Tibial artery (tissue), 4 donors: ENCODE results near the gene ARRB1.

Source experiments
- DNase-seq, 2 donors: peaks; one replicate each; pipeline ENCODE4 v3.0.0-alpha.2; 2019
- H3K27ac ChIP-seq, 2 donors: fragments of 200-600 bp; sonication (generic) in 1 of 2; 1 replicate in 1 of 2; 2 replicates in 1 of 2; pipeline ENCODE4 v1.5.1; 2018 to 2019; ENCODE audit warnings: mild to moderate bottlenecking in 1 of 2
- H3K27me3 ChIP-seq, 2 donors: fragments of 200-600 bp; sonication (generic) in 1 of 2; one replicate each; pipeline versions ENCODE4 v1.5.1 to v1.6.0; 2016 to 2019
- H3K36me3 ChIP-seq, 3 donors: fragments of 200-600 bp; sonication (generic) in 2 of 3; one replicate each; pipeline ENCODE4 v1.5.1; 2016 to 2019; ENCODE audit warnings: mild to moderate bottlenecking in 2 of 3
- H3K4me1 ChIP-seq, 4 donors: fragments of 200-600 bp; sonication (generic) in 2 of 4; 1 replicate in 3 of 4; 2 replicates in 1 of 4; pipeline ENCODE4 v1.5.1; 2016 to 2019
- H3K4me3 ChIP-seq, 2 donors: fragments of 200-600 bp; sonication (generic) in 1 of 2; 1 replicate in 1 of 2; 2 replicates in 1 of 2; pipeline ENCODE4 v1.5.1; 2018 to 2019; ENCODE audit warnings: mild to moderate bottlenecking in 2 of 2
- H3K9me3 ChIP-seq, 3 donors: fragments of 200-600 bp; sonication (generic) in 1 of 3; one replicate each; pipeline ENCODE4 v1.5.1; 2016 to 2019
- intact Hi-C: fragments of 100-400 bp; cut with DNase I; formaldehyde crosslinking; loops from one replicate; pipeline ENCODE4 v1.15.0; 2023; ENCODE audit warnings: low total_unique reads
- TF ChIP-seq, protein P1 (sequence below), 2 experiments: fragments of 200-600 bp in 1 of 2; fragments of 450-650 bp in 1 of 2; IDR thresholded peaks; one replicate each; pipeline ENCODE4 v1.5.1; 2017 to 2019; ENCODE audit warnings: antibody characterized with exemption in 2 of 2, mild to moderate bottlenecking in 1 of 2, moderate library complexity in 1 of 2

ARRB1 gene

DNA sequence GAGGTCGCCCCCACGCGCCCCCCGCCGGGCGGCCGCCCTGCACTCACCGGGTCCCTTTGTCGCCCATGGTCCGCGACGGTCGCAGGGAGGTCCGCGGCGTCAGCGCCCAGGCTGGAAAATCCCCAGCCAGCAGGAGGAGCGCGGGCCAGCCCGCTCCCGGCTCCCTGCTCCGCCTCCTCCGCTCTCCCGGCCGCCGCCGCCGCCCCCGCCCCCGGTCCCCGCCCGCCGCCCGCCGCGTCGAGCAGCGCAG is at the start of gene ARRB1:
ARRB1 (minus strand) TSS at position 121 of the 250 bp plus-strand sequence; CDS start at position 67, 54 bp downstream.
- TF ChIP-seq, protein P1, sequence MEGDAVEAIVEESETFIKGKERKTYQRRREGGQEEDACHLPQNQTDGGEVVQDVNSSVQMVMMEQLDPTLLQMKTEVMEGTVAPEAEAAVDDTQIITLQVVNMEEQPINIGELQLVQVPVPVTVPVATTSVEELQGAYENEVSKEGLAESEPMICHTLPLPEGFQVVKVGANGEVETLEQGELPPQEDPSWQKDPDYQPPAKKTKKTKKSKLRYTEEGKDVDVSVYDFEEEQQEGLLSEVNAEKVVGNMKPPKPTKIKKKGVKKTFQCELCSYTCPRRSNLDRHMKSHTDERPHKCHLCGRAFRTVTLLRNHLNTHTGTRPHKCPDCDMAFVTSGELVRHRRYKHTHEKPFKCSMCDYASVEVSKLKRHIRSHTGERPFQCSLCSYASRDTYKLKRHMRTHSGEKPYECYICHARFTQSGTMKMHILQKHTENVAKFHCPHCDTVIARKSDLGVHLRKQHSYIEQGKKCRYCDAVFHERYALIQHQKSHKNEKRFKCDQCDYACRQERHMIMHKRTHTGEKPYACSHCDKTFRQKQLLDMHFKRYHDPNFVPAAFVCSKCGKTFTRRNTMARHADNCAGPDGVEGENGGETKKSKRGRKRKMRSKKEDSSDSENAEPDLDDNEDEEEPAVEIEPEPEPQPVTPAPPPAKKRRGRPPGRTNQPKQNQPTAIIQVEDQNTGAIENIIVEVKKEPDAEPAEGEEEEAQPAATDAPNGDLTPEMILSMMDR (IDR thresholded peaks at IDR 0.05), result no peak
- Histone ChIP-seq H3K27ac (peak within 1 kb of the TSS; percentile 60 to 65), H3K9me3 (no peaks in the 10 kb centered on the region), H3K4me1 (peaks cover 0 to 57% (median 34%) of the 10 kb centered on the region in 4 donors), H3K36me3 (no peaks in the 10 kb centered on the region), H3K27me3 (no peaks in the 10 kb centered on the region), H3K4me3 (peak within 1 kb of the TSS; percentile 54 to 63)
- peak in 1 of 2 donors; percentile 76 for DNase-seq
- intact Hi-C loops, result no loop called here

DNA sequence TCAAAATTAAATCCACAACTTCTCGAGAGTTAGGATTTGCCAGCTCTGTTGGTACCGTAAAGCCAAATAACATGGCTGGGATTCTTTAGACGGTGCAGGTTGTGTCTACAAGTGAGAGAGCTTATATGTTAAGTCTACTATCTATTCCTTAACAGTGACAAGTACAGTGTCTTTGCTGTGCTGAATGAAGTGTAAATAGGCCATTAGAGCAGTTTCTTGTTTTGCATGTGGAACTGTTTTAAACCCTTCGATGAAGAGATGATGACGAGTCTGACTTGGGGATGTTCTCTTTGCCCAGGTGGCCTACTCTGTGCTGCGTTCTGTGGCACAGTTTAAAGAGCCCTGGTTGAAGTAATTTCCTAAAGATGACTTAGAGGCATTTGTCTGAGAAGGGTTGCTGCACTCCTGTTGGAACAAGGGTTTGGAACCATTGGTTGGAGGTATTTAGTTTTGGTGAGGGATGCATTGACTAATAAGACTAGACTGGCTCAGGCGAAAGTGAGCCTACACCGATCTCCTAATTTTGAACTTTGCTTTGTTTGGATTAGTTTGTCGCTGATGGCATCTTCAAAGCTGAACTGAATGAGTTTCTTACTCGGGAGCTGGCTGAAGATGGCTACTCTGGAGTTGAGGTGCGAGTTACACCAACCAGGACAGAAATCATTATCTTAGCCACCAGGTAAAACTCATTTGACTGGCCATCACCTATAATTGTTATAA is 48.8 kb upstream of the ARRB1 start:
- H3K4me1 ChIP-seq, result peaks cover 0 to 29% (median 18%) of the 10 kb centered on the region in 4 donors
- H3K27ac ChIP-seq, result peak overlapping the region; percentile 87 to 88
- no peaks in the 10 kb centered on the region for H3K27me3 ChIP-seq
- peaks cover 35 to 47% (median 47%) of the 10 kb centered on the region in 3 donors for H3K36me3 ChIP-seq
- TF ChIP-seq, protein P1 (IDR thresholded peaks at IDR 0.05), result no peak
- DNase-seq, result no peak
- H3K4me3 ChIP-seq, result peak overlapping the region; percentile 60 to 70
- intact Hi-C loops, result no loop called here
- no peaks in the 10 kb centered on the region for H3K9me3 ChIP-seq

DNA sequence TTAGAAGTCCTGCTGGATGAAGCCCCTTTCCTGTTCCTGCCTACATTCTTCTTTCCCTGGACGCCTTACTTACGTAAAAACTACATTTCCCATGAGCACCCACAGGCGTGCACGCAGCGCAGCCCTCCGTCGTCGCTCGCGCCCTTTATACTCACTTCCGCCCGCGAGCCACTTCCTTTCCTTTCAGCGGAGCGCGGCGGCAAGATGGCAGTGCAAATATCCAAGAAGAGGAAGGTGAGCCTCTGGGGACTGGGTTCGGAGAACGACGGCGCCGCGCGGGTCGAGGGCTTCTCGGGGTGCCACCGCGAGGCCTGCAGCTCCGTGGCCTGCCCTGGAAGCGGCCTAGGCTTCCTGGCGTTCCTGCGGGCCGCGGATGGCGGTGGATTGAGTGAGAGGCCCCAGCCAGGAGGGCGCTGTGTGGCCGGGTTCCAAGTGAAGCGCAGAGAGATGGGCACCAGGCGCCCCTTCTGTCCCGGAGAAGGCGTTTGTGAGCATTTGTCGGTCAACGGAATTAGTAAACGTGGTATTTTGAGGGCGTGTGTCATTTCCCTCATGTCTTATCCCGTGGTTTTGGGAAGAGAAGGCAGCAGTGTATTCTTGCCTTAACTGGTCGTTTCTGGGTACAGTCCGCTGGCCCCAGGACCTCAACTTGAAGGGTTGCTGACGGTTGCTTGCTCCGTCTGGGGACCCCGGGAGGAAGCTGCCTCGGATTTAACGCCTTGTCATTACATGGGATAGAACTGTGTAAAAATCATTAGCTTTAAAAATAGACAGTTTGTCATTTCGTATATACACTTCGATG is 48.1 kb upstream of the ARRB1 start, which contains the start of gene RPS3:
RPS3 (plus strand) TSS at position 175 of the 802 bp plus-strand sequence; CDS start at position 205, 30 bp downstream.
- TF ChIP-seq, protein P1 (IDR thresholded peaks at IDR 0.05), result peak in 1 of 2 experiments; percentile 25
- peak; percentile 94 to 95 for DNase-seq
- Histone ChIP-seq H3K27me3 (no peaks in the 10 kb centered on the region), H3K9me3 (no peaks in the 10 kb centered on the region), H3K36me3 (peaks cover 28 to 39% (median 39%) of the 10 kb centered on the region in 3 donors), H3K4me3 (peak within 1 kb of the TSS; percentile 60 to 70), H3K27ac (peak within 1 kb of the TSS; percentile 87 to 88), H3K4me1 (peaks cover 0 to 29% (median 18%) of the 10 kb centered on the region in 4 donors)
- intact Hi-C loops, result loop anchor here (10.0 kb wide), 1 partner anchor 45 kb away; no protein-coding TSS in a partner anchor

DNA sequence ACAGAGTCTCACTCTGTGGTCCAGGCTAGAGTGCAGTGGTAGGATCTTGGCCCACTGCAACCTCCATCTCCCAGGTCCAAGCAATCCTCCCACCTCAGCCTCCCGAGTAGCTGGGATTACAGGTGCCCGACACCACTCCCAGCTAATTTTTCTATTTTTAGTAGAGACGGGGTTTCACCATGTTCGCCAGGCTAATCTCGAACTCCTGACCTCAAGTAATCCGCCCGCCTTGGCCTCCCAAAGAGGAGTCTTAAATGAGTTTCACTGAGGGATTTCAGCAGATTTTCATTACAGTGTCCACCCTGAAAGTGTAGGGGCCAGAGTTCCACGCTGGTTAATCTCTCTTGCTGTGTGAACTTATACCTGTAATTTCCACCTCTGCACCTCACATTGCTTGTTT is 47.4 kb upstream of the ARRB1 start:
- intact Hi-C loops, result loop anchor here (10.0 kb wide), 1 partner anchor 46 kb away; no protein-coding TSS in a partner anchor
- H3K4me3 ChIP-seq, result no peak overlapping the region
- TF ChIP-seq, protein P1 (IDR thresholded peaks at IDR 0.05), result no peak
- H3K27ac ChIP-seq, result no peak overlapping the region
- H3K27me3 ChIP-seq, result no peaks in the 10 kb centered on the region
- no peaks in the 10 kb centered on the region for H3K9me3 ChIP-seq
- H3K36me3 ChIP-seq, result peaks cover 21 to 33% (median 33%) of the 10 kb centered on the region in 3 donors
- H3K4me1 ChIP-seq, result peaks cover 0 to 29% (median 18%) of the 10 kb centered on the region in 4 donors
- DNase-seq, result no peak

DNA sequence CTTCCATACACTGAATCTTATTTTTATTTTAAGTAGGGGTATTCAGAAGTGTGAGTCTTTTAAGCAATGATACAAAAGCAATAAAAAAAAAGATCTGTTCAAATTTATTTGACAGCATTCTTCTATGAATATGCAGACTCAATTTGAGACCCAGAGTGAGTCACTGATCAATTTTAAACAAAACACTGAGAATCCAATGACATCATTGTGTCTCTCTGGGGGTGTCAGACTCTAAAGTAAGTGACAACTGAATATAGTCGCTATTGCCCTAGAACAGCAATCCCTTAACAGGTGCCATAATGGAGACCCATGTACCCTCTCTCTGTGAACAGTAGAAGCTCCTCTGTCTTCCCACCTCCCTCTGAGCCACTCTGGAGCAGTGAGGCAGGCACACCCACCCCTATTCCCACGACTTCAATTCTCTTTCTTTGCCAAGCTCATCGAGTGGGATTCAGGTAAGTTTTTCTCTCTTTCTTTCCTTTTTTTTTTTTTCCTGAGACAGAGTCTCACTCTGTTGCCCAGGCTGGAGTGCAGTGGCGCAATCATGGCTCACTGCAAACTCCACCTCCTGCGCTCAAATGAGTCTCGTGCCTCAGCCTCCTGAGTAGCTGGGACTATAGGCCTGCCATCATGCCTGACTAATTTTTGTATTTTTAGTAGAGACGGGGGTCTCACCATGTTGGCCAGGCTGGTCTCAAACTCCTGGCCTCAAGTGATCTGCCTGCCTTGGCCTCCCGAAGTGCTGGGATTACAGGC is 42.8 kb upstream of the ARRB1 start:
- no peak overlapping the region for H3K27ac ChIP-seq
- no peaks in the 10 kb centered on the region for H3K36me3 ChIP-seq
- H3K9me3 ChIP-seq, result no peaks in the 10 kb centered on the region
- H3K4me3 ChIP-seq, result no peak overlapping the region
- intact Hi-C loops, result loop anchor here (10.0 kb wide), 1 partner anchor 51 kb away; no protein-coding TSS in a partner anchor
- H3K27me3 ChIP-seq, result peaks cover 0 to 4% of the 10 kb centered on the region in 2 donors
- no peak for DNase-seq
- TF ChIP-seq, protein P1 (IDR thresholded peaks at IDR 0.05), result no peak
- H3K4me1 ChIP-seq, result no peaks in the 10 kb centered on the region
